Measurements from ENCODE around the gene GPR132.
"Not testable (repeated sequence)": the region's sequence is repeated elsewhere in the genome, so short reads cannot be mapped to it uniquely, and the experiment has no call there.

The GPR132 gene

DNA sequence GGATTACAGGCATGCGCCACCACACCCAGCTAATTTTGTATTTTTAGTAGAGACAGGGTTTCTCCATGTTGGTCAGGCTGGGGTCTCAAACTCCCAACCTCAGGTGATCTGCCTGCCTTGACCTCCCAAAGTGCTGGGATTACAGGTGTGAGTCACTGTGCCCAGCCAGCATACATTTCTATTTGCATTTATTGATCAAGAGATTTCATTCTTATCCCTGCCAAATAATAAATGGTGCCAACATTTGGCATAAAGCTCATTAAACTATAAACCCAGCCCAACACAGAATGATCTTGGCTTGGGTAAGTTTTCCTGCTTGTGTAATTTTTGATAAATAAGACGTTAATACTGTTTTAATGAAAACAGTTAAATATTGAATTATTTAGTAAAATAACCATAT, 29.6 kb downstream of the GPR132 start:
- DNase-seq: not testable (repeated sequence)

DNA sequence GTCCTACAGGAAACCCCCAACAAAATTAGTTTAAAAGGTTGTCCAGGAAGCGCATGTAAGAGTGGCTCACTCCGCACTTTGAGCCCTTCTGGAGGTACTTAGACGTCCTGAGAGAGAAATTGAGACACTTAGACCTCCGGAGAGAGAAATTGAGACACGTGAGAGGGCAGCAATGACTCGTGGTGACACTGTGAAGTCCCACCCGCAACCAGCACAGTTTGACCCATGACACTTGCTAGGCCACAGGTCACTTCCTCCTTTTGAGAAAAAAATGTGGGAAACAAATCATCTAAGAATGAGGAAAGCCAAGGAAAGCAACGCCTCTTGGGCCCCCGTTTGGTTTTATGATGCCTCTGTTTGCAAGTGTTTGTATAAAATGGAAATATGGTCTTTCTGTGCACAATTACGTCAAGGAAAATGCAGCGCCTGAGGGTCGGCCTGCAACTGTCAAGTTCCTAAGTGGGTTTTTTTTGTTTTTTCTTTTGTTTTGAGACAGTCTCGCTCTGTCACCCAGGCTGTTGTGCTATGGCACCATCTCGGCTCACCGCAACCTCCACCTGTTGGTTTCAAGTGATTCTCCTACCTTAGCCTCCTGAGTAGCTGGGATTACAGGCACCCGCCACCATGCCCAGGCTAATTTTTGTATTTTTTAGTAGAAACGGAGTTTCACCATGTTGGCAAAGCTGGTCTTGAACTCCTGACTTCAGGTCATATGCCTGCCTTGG, 30.8 kb downstream of the GPR132 start:
- no peak for DNase-seq

DNA sequence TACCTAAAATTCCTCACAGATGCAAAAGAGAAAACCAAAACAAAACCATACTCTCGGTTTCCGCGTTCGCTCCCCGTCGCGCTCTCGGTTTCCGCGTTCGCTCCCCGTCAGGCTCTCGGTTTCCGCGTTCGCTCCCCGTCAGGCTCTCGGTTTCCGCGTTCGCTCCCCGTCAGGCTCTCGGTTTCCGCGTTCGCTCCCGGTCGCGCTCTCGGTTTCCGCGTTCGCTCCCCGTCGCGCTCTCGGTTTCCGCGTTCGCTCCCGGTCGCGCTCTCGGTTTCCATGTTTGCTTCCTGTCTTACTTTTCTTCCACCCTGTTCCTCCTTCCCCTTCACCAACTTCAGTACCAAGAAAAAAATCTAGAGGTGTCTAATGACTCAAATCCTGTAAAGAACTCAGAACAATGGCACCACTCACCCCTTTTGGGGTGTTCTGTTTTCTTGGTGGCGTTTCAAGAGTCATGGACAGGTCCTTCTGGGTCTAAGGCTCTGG, 31.8 kb downstream of the GPR132 start:
- not testable (repeated sequence) for DNase-seq

DNA sequence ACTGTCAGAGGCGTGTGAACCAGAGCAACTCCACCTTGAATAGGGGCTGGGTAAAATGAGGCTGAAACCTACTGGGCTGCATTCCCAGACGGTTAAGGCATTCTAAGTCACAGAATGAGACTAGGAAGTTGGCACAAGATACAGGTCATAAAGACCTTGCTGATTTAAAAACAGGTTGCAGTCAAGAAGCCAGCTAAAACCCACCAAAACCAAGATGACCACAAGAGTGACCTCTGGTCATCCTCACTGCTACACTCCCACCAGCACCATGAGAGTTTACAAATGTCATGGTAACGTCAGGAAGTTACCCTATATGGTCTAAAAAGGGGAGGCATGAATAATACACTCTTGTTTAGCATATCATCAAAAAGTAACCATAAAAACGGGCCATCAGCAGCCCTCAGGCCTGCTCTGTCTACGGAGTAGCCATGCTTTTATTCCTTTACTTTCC, 32.8 kb downstream of the GPR132 start:
- not testable (repeated sequence) for DNase-seq

DNA sequence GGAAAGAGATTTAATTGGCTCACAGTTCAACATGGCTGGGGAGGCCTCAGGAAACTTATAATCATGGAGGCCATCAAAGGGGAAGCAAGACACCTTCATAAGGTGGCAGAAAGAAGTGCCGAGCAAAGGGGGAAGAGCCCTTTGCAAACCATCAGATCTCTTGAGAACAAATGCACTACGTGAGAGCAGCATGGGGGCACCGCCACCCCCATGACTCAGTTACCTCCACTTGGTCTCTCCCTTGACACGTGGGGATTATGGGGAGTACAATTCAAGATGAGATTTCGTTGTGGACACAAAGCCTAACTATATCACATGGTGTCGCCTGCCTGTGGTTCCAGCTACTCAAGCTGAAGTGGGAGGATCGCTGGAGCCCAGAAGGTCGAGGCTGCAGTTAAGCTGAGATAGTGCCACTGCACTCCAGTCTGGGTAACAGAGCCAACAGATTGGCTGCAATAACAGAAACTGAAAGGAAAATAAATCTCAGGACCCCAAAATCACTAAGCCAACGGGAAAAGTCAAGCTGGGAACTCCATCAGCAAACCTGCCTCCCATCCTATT, 34.3 kb downstream of the GPR132 start:
- no peak for DNase-seq

DNA sequence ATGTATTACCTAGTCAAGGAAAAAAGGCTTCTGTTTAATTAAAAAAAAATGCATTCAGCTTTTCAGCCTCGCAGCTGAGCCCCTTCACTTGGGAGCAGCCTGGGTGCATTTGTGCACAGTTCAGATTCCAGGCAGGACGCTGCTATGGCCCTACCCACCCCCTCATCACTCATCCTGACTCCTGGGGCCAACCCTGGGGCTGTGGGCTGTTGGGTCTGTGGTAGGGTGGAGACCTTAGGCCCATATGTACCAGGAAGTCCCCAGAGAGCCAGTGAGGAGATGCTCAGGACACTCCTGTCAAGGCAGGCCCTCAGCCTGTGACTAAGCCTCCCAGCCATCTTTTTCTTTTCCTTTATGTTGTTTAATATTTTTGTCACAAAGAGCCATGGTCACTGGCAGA, 35.0 kb downstream of the GPR132 start:
- DNase-seq: no peak

DNA sequence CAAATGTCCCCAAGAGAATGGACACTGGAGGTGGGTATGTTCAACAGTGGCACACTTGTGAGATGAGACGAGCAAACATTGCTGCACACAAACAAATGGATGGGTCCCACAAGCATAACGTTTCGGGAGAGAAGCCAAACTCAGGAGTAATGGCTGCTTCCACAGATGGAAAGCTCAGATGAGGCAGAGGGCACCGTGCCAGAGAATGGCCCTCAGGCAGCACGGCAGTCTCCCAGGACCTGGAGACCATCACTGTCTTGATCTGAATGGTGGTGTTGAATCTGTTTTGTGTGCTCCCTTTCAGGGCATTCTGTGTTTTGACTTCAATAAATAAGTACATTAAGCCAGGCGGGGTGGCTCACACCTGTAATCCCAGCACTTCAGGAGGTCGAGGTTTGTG, 35.8 kb downstream of the GPR132 start:
- no peak for DNase-seq

DNA sequence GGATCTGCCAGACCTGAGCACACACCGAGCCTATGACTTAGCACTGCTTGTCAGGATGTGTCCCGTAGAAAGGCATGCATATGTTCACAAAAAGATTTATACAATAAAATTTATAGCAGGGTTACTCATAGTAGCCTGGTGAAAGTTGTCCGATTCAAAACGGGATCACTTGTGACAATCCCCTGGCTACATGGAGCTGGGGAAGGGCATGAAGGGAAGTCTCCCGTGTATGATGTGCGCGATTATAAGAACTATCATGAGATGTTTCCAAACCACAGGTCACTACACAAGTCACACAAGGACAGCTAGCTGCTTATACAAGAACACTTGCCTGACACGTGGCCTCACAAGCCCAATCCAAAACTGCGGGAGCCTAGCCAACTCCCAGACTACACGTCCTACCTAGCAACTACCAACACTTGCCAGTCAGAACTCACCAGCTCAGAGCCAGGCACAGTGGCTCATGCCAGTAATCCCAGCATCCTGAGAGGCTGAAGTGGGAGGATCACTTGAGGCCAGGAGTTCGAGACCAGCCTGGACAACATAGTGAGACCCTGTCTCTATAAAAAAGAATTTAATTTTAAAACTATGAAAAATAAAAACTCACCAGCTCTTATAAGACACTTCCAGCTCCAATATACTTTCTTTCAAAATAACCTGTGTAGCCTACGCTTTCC, 36.8 kb downstream of the GPR132 start:
- DNase-seq: no peak

DNA sequence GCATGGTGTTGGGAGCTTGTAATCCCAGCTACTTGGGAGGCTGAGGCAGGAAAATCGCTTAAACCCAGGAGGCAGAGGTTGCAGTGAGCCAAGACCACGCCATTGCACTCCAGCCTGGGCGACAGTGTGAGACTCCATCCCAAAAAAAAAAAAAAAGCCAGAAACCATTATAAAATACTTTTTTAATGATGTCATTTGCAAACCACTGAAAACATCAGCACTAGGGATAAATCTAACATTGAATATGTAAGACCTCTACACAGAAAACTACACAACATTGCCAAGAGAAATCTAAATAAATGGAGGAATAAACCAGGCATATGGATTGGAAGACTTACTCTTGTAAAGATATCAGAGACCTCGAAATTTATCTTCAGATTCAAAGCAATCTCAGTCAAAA, 37.5 kb downstream of the GPR132 start:
- not testable (repeated sequence) for DNase-seq

DNA sequence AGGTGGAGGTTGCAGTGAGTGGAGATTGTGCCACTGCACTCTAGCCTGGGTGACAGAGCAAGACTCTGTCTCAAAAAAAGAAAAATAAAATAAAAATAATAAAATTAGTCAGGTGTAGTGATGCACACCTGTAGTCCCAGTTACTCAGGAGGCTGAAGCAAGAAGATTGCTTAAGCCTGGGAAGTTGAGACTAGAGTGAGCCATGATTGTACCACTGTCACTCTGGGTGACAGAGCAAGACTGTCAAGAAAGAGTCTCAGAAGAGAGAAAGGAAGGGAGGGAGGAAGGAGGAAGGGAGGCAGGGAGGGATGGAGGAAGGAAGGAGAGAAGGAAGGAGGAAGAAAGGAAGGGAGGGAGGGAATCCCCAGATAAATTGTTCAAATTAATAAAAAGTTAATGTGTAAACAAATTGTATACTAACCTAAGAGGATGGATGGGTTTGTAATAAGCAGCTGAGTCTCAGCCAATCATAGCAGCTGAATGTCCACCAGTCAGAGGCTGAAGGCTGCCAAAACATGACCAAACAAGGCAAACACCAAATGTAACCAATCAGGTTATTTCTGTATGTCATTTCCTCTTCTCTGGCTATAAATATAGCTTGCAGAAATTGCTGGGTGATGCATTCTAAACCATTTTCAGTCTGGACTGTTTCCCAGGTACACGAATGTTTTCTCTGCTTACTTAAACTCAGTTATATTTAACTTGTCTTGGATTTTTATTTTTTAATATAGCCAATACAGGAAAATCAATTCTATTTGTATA, 38.2 kb downstream of the GPR132 start:
- no peak for DNase-seq

DNA sequence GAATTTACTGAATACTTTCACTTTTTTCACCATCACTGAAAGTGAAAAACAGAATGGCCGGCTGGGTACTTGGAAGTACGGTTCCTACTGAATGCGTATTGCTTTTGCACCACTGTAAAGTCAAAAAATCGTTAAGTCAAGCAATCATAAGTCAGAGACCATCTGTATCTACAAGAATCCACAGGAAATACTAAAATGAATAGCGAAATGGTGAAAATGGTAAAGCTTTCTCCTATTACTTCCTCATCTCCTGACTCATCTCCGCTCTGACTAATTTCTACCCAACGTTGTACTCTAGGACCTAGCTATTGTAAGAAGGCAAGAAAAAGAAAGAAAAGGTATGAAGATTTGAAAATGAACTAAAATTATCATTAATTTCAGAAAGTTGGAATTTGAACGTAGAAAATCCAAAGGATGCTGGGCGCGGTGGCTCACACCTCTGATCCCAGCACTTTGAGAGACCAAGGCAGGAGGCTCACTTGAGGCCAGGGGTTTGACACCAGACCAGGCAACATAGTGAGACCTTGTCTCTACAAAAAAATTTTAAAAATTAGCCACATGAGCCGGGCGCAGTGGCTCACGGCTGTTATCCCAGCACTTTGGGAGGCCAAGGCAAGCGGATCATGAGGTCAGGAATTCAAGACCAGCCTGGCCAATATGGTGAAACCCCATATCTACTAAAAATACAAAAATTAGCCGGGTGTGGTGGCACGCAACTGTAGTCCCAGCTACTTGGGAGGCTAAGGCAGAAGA, 39.0 kb downstream of the GPR132 start:
- no peak for DNase-seq

DNA sequence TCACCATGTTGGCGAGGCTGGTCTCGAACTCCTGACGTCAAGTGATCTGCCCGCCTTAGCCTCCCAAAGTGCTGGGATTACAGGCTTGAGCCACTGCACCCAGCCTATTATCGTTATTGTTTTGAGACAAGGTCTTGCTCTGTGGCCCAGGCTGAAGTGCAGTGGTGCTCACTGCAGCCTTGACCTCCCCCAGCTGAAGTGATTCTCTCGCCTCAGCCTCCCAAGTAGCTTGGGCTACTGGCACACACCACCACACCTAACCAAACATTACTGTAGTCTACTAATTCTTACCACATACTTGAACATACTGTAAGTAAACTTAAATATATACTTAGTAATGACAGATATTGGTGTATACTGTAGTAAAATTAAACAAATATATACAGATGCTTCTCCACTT, 39.8 kb downstream of the GPR132 start:
- DNase-seq: no peak

DNA sequence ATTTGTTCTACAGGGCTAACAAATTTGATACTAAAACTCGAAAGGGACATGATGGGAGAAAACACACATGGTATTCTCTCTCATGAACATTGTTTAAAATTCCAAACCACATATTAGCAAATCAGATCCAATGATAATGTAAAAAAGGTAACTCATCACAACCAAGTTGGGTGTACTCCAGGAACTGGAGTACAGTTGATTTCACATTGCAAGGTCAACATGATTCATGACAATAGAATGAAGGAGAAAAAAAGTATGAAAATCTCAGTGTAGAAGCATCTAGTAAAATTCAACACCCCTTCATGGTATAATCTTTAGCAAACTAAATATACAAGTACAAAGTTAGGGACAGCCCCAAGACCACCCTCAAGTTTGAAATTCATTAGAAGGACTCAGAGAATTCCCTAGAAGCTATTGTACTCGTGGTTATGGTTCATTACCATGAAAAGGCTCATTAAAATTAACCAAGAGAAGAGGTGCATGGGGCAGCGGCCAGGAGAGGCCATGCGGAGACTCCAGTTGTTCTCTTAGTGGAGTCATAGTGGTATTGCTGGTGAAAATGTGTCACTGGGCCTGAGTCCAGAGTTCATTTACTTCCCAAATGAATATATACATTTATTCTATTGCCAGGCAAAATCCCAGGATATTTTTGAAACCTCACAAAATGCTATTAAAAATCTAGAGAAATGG, 41.3 kb downstream of the GPR132 start:
- no peak for DNase-seq

DNA sequence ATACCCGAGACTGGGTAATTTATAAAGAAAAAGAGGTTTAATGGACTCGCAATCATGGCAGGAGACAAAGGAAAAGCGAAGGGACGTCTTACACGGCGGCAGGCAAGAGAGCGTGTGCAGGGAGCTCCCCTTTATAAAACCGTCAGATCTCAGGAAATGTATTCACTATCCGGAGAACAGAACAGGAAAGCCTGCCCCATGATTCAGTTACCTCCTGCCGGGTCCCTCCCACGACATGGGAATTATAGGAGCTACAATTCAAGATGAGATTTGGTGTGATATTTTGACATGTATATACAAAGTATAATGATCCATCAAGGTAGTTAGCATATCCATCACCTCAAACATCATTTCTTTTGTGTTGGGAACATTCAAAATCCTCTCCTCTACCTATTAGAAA, 42.1 kb downstream of the GPR132 start:
- no peak for DNase-seq

DNA sequence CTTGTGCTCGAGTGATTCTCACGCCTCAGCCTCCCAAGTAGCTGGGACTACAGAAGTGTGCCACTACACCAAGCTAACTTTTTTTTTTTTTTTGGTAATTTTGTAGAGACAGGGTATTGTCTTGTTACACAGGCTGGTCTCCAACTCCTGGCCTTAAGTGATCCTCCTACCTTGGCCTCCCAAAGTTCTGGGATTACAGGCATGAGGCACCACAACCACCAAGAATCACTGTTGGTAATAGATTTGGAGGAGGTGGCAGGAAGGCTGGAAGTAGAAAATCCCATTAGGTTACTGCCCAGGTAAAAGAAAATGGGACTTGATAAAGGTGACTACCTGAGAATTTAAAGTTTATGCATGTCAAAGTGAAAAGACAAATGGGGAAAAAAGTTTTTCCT, 43.0 kb downstream of the GPR132 start:
- no peak for DNase-seq

DNA sequence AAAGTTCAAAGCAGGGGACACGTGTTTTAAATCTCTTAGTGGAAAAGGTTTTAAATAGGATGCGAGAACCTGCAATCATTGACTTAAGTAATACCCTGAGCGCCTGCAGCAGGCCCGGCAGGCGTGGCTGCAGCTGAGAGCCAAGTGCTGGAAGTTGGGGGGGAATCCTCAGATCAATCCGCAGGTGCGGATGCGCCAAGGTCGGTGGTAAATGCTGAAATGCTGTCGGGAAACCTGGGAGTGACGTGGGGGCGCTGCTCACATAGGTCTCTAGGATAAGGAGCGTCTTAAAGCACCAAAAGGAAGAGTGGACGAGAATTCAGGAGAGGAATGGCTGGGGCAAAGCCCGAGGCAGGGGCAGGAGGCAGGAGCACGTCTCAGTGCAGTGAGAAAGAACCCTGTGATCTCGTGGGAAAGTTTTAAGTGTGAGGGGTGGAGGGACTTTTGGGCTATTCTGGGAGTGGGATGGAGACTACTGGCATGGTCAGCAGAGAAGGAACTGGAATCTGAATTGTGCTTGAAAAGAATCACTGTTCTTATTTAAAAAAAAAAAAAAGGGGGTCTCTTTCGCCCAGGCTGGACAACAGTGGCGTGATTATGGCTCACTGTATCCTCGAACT, 43.5 kb downstream of the GPR132 start:
- no peak for DNase-seq

DNA sequence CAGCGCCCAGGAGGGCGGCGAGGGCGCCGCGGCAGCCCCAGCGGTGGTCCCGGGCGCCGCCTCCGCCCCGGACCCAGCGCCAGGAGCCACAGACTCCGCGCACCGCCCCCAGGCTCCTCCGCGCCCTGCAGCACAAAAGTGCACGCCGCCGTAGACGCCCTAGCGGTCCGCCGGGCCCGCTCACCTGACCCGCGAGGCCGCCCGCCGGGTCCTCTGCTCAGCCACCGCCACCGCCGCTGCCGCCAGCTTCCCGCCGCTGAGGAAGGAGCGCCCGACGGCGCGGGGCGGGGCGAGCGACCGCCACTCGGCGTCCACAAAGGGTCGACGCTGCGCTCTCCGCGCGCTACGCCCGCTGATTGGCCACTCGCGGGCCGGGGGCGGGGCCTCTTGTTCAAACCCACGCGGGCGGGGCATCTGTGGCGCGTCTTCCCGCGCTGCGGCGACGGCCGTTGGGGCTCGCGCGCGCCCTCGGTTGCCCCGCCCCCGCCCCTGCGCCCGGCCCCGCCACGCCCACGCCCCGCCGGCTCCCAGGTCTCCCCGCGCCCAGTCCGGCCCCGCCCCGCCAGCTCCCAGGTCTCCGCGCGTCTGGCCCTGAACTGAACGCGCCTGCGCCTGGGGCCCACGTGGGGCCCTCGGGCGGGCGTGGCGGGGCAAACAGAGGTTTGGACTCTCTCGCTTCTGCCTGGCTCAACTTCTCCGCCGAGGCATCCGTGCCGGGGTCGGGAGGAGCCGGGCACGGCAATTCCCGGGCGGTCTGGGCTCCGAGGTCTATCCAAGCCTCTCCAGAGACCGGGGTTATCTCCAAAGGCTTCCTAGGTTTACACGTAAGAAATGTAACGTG, 44.2 kb downstream of the GPR132 start, which contains the start of gene CDCA4:
CDCA4 (minus strand) TSS at position 269 of the 841 bp plus-strand sequence. CDS start 9,154 bp downstream, outside the sequence.
- peak; percentile 99 for DNase-seq

DNA sequence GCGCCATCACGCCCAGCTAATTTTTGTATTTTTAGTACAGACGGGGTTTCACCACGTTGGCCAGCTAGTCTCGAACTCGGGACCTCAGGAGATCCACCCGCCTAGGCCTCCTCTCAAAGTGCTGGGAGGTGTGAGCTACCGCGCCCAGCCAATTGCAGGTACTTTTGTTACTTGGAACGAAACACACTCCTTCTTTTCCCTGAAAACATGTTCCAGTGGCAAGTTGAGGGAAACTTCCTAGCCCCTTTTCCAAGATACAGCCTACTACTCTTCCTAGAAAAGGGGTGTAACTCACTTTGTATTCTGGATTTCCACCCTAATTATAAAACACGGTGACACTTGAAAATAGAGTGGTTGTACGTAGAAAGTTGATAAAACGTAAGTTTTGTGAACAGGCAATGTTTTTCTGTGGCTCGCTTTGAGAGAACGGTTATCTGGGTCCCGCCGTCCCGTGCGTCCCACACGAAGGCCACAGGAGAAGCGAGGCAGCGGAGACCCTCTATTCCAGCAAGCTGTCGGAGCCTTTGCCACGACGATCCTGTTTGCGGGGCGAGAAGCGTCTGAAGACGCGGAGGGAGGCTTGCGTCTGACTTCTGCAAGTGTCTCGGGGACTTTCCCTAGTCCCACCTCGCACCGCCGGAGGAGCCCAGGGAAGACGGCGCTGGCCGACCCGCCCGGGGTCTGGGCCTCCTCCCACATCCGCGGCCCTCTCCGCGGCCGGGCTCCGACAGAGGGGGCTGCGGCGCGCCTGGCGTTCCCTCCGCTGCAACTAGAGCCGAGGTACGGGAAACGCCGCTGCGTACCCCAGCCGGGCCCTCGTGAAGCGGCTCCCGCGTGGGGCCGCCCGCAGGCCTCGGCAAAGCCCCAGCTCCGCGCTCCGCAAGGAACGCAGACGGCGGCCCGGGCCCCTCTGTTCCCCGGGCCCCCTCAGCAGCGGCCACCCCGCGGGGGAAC, 45.1 kb downstream of the GPR132 start:
- DNase-seq: peak; percentile 66

DNA sequence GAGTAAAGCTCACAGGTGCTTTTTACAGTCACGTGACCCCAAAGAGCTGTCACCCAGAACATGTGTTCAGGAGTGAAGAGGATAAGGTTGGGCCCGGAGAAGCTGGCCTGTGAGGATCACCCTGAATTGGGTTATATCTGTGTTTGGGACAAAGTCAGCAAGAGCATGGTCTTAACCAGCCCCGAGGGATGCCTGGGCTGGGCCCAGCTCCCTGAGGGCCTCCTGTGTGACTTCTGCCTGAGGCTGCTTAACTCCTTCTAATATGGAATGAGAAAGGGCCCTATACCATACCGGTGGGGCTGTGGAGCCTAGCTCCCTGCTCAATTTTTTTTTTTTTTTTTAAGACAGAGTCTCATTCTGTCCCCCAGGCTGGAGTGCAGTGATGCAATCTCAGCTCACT, 46.8 kb downstream of the GPR132 start:
- DNase-seq: no peak

Data from activated CD4-positive, CD25-positive, alpha-beta regulatory T cell treated with anti-CD3 and anti-CD28 coated beads, Interleukin-2, amount 50 U/mL, for 72 hours (primary cell).